Neuron (in vitro differentiated cells): ENCODE measurements around the gene TFRC.
A peak's percentile ranks its signal among the peaks of the same experiment; 100 is the strongest.

ENCODE experiments used
- H2AFZ ChIP-seq: one replicate; pipeline ENCODE4 v1.6.1; 2013; ENCODE audit warnings: low read depth, mild to moderate bottlenecking, inconsistent platforms, low read length, moderate library complexity
- H3K27me3 ChIP-seq: one replicate; pipeline ENCODE4 v1.6.1; 2013; ENCODE audit warnings: low read length; ENCODE audit not compliant: insufficient read depth
- H3K36me3 ChIP-seq: one replicate; pipeline ENCODE4 v1.6.1; 2013; ENCODE audit warnings: low read length; ENCODE audit not compliant: insufficient read depth
- H3K4me1 ChIP-seq: one replicate; pipeline ENCODE4 v1.6.1; 2013; ENCODE audit warnings: low read length; ENCODE audit not compliant: insufficient read depth
- H3K4me3 ChIP-seq: 2 replicates; pipeline ENCODE4 v1.5.1; 2013; ENCODE audit warnings: mild to moderate bottlenecking, low read length, moderate library complexity
- H3K9me3 ChIP-seq: one replicate; pipeline ENCODE4 v1.6.1; 2013; ENCODE audit warnings: low read length

Gene TFRC

GRCh38 chr3:196081834-196082618 is at the start of gene TFRC:
Gene TFRC, minus strand, starts transcription at chr3:196082090. Its CDS starts 4,991 bp downstream, at chr3:196077099.
- Histone ChIP-seq H2AFZ (peak within 1 kb of the TSS; percentile 98), H3K27me3 (no peaks in the 10 kb centered on the region), H3K9me3 (no peaks in the 10 kb centered on the region), H3K4me1 (peaks cover 12% of the 10 kb centered on the region), H3K36me3 (no peaks in the 10 kb centered on the region), H3K4me3 (peak within 1 kb of the TSS; percentile 86)

- H3K27me3 ChIP-seq = no peaks in the 10 kb centered on the region
- no peak overlapping the region for H3K4me3 ChIP-seq
- H3K36me3 ChIP-seq = no peaks in the 10 kb centered on the region
- no peak overlapping the region for H2AFZ ChIP-seq
- H3K4me1 ChIP-seq = no peaks in the 10 kb centered on the region
- no peaks in the 10 kb centered on the region for H3K9me3 ChIP-seq
Observed at GRCh38 chr3:196128172-196128843, 46.4 kb upstream of the TFRC start.

GRCh38 chr3:196127308-196128040 is 45.6 kb upstream of the TFRC start:
- Histone ChIP-seq H3K36me3 (no peaks in the 10 kb centered on the region), H3K4me1 (no peaks in the 10 kb centered on the region)

GRCh38 chr3:196124608-196125007 is 42.7 kb upstream of the TFRC start:
- H3K36me3 ChIP-seq = no peaks in the 10 kb centered on the region
- no peak overlapping the region for H3K4me3 ChIP-seq
- no peaks in the 10 kb centered on the region for H3K9me3 ChIP-seq
- H3K4me1 ChIP-seq = no peaks in the 10 kb centered on the region
- no peaks in the 10 kb centered on the region for H3K27me3 ChIP-seq
- H2AFZ ChIP-seq = no peak overlapping the region

More at GRCh38 chr3:196127308-196128040, 45.6 kb upstream of the TFRC start:
- H2AFZ ChIP-seq = no peak overlapping the region
- H3K9me3 ChIP-seq = no peaks in the 10 kb centered on the region
- H3K4me3 ChIP-seq = no peak overlapping the region
- H3K27me3 ChIP-seq = no peaks in the 10 kb centered on the region

- Histone ChIP-seq H3K4me1 (no peaks in the 10 kb centered on the region), H3K27me3 (no peaks in the 10 kb centered on the region), H3K36me3 (no peaks in the 10 kb centered on the region), H3K4me3 (no peak overlapping the region), H3K9me3 (no peaks in the 10 kb centered on the region), H2AFZ (no peak overlapping the region)
Observed at GRCh38 chr3:196122688-196123046, 40.8 kb upstream of the TFRC start.

- Histone ChIP-seq H3K4me1 (no peaks in the 10 kb centered on the region), H3K4me3 (no peak overlapping the region), H2AFZ (no peak overlapping the region), H3K27me3 (no peaks in the 10 kb centered on the region), H3K9me3 (no peaks in the 10 kb centered on the region), H3K36me3 (no peaks in the 10 kb centered on the region)
Observed at GRCh38 chr3:196122021-196122687, 40.3 kb upstream of the TFRC start.

GRCh38 chr3:196121066-196121465 is 39.2 kb upstream of the TFRC start:
- no peaks in the 10 kb centered on the region for H3K36me3 ChIP-seq
- H3K4me3 ChIP-seq = no peak overlapping the region
- H2AFZ ChIP-seq = no peak overlapping the region
- no peaks in the 10 kb centered on the region for H3K9me3 ChIP-seq
- H3K27me3 ChIP-seq = no peaks in the 10 kb centered on the region
- H3K4me1 ChIP-seq = no peaks in the 10 kb centered on the region

- H3K4me1 ChIP-seq = no peaks in the 10 kb centered on the region
- no peaks in the 10 kb centered on the region for H3K36me3 ChIP-seq
- H3K27me3 ChIP-seq = no peaks in the 10 kb centered on the region
- no peaks in the 10 kb centered on the region for H3K9me3 ChIP-seq
- no peak overlapping the region for H3K4me3 ChIP-seq
- H2AFZ ChIP-seq = no peak overlapping the region
Observed at GRCh38 chr3:196120291-196120951, 38.5 kb upstream of the TFRC start.

GRCh38 chr3:196117809-196118208 is 35.9 kb upstream of the TFRC start:
- Histone ChIP-seq H3K27me3 (no peaks in the 10 kb centered on the region), H3K4me1 (no peaks in the 10 kb centered on the region), H2AFZ (no peak overlapping the region), H3K4me3 (no peak overlapping the region), H3K9me3 (no peaks in the 10 kb centered on the region), H3K36me3 (no peaks in the 10 kb centered on the region)

GRCh38 chr3:196115678-196116083 is 33.8 kb upstream of the TFRC start:
- H3K36me3 ChIP-seq = no peaks in the 10 kb centered on the region
- H3K9me3 ChIP-seq = no peaks in the 10 kb centered on the region
- no peak overlapping the region for H3K4me3 ChIP-seq
- no peaks in the 10 kb centered on the region for H3K27me3 ChIP-seq
- H3K4me1 ChIP-seq = no peaks in the 10 kb centered on the region
- no peak overlapping the region for H2AFZ ChIP-seq

- Histone ChIP-seq H3K27me3 (no peaks in the 10 kb centered on the region), H3K4me3 (no peak overlapping the region), H3K9me3 (no peaks in the 10 kb centered on the region), H2AFZ (no peak overlapping the region), H3K4me1 (no peaks in the 10 kb centered on the region), H3K36me3 (no peaks in the 10 kb centered on the region)
Observed at GRCh38 chr3:196111939-196112386, 30.1 kb upstream of the TFRC start.

- H2AFZ ChIP-seq = no peak overlapping the region
- no peaks in the 10 kb centered on the region for H3K27me3 ChIP-seq
- no peaks in the 10 kb centered on the region for H3K9me3 ChIP-seq
- no peaks in the 10 kb centered on the region for H3K4me1 ChIP-seq
- H3K4me3 ChIP-seq = no peak overlapping the region
- H3K36me3 ChIP-seq = no peaks in the 10 kb centered on the region
Observed at GRCh38 chr3:196108075-196108743, 26.3 kb upstream of the TFRC start.
